ENCODE data around the gene ARHGAP33.

Gene ARHGAP33

DNA sequence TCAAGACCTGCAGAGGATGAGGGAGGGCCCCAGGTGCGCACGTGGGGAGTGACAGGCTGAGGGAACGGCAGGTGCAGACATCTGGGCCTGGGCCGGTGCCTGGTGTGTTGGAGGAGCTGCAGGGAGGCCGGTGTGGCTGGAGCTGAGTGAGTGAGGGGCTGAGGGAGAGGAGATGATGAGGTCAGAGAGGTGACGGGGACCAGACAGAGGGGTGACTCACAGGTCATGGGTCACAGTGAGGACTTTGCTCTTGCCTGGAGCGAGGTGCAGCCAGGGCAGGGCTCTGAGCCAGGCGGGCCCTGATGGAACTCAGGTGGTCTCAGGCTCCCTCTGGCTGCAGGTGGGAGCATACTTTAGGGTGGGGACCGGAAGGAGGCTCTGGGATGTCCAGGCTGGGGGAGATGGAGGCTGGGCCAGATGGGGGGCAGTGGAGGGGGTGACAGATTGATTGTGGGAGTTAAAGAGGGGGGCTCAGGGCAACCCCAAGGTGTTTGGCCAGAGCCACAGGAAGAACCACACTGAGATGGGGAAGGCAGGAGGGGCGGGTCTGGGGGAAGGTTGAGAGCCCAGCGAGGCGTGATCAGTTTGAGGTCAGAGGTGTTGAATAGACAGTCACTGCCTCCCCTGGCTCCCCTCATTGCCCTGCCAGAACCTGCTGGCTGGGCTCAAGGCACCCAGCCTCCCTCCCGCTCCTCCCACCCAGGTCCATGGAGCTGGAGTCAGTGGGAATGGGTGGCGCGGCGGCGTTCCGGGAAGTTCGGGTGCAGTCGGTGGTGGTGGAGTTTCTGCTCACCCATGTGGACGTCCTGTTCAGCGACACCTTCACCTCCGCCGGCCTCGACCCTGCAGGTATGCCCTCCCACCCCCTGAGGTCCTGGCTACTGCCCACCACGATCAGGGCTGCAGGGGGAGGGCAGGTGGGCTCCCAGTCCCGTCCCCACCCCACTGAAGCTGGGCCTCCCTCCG, 8.4 kb downstream of the ARHGAP33 start:
- TF ChIP-seq, protein P1, sequence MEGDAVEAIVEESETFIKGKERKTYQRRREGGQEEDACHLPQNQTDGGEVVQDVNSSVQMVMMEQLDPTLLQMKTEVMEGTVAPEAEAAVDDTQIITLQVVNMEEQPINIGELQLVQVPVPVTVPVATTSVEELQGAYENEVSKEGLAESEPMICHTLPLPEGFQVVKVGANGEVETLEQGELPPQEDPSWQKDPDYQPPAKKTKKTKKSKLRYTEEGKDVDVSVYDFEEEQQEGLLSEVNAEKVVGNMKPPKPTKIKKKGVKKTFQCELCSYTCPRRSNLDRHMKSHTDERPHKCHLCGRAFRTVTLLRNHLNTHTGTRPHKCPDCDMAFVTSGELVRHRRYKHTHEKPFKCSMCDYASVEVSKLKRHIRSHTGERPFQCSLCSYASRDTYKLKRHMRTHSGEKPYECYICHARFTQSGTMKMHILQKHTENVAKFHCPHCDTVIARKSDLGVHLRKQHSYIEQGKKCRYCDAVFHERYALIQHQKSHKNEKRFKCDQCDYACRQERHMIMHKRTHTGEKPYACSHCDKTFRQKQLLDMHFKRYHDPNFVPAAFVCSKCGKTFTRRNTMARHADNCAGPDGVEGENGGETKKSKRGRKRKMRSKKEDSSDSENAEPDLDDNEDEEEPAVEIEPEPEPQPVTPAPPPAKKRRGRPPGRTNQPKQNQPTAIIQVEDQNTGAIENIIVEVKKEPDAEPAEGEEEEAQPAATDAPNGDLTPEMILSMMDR (IDR thresholded peaks at IDR 0.05; ENCODE audit: low read depth, low read length): no peak
- H3K4me3 ChIP-seq (ENCODE audit: low read depth, low read length): no peak overlapping the region

- TF ChIP-seq, protein P1 (IDR thresholded peaks at IDR 0.05; ENCODE audit: low read depth, low read length): no peak
- no peak overlapping the region for H3K4me3 ChIP-seq (ENCODE audit: low read depth, low read length)
These were observed 9.4 kb downstream of the ARHGAP33 start for GRCh38 chr19:35784503-35785338.

- no peak overlapping the region for H3K4me3 ChIP-seq (ENCODE audit: low read depth, low read length)
- TF ChIP-seq, protein P1 (IDR thresholded peaks at IDR 0.05; ENCODE audit: low read depth, low read length): no peak
These were observed 9.9 kb downstream of the ARHGAP33 start for GRCh38 chr19:35785339-35785627.

DNA sequence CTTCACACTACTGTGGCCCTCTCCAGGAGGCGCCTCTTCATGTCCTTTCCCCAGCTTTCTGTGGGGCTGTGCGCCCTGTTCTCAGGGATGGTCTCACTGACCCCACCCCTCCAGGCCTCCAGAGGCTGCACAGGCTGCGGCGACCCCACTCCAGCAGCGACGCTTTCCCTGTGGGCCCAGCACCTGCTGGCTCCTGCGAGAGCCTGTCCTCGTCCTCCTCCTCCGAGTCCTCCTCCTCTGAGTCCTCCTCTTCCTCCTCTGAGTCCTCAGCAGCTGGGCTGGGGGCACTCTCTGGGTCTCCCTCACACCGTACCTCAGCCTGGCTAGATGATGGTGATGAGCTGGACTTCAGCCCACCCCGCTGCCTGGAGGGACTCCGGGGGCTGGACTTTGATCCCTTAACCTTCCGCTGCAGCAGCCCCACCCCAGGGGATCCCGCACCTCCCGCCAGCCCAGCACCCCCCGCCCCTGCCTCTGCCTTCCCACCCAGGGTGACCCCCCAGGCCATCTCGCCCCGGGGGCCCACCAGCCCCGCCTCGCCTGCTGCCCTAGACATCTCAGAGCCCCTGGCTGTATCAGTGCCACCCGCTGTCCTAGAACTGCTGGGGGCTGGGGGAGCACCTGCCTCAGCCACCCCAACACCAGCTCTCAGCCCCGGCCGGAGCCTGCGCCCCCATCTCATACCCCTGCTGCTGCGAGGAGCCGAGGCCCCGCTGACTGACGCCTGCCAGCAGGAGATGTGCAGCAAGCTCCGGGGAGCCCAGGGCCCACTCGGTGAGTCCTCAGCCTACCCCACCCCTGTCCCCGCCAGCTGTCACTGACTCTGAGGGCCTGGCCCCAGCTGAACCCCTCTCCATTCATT, 11.2 kb downstream of the ARHGAP33 start:
- TF ChIP-seq, protein P1 (IDR thresholded peaks at IDR 0.05; ENCODE audit: low read depth, low read length): no peak

GRCh38 chr19:35787227-35787799, 11.9 kb downstream of the ARHGAP33 start:
- TF ChIP-seq, protein P1 (IDR thresholded peaks at IDR 0.05; ENCODE audit: low read depth, low read length): no peak

More for the DNA sequence above, 11.2 kb downstream of the ARHGAP33 start:
- no peak overlapping the region for H3K4me3 ChIP-seq (ENCODE audit: low read depth, low read length)

DNA sequence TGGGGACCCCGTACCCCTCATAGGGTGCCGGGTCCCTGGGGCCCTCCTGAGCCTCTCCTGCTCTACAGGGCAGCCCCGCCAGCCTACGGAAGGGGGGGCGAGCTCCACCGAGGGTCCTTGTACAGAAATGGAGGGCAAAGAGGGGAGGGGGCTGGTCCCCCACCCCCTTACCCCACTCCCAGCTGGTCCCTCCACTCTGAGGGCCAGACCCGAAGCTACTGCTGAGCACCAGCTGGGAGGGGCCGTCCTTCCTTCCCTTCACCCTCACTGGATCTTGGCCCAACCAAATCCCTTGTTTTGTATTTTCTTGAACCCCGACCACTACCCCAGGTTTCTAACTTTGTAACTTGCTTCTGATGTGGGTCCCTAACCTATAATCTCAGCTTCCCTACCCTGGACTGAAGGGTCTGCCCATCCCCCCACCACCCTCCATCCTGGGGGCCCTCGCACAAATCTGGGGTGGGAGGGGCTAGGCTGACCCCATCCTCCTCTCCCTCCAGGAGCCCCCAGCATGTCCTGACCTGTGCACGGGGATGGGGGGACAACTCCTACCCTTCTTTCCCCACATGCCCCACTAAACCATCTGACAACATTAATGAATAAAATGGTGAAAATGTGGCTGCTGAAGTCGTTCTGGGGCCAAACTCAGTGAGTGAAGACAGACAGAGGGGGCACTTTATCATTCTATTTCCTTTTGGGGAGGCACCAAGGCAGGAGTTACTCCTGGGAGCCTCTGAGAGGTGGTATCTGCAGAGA, 13.0 kb downstream of the ARHGAP33 start:
- no peak overlapping the region for H3K4me3 ChIP-seq (ENCODE audit: low read depth, low read length)
- TF ChIP-seq, protein P1 (IDR thresholded peaks at IDR 0.05; ENCODE audit: low read depth, low read length): no peak

More at GRCh38 chr19:35787227-35787799, 11.9 kb downstream of the ARHGAP33 start:
- no peak overlapping the region for H3K4me3 ChIP-seq (ENCODE audit: low read depth, low read length)

Data from WI38 (cell line).